ENCODE measurements around the gene AICDA. TPM values are rescaled to one million over a fixed set of nuclear protein-coding genes. Genes with fewer than 3 reads are reported as not detected.

The AICDA gene
- total and polyA plus RNA-seq, 2 experiments from 2014 or later, result 0.31 TPM; not detected in 1

DNA sequence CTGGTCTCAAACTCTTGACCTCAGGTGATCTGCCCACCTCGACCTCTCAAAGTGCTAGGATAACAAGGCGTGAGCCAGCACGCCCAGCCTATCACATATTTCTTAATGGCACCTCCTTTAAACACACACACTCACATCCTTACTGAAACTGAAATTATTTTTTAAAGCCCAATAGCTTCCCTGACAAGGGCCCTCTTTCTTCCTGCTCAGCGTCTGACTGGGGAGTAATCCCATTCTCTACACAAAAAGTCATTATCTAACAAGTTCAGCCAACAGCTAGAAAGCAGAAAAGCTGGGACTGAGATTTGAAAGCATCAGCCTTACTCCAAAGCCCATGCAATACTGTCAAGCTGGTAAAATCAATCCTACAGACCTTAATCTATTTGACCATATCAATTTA, 10.0 kb upstream of the AICDA start:
- H3K79me2 ChIP-seq (replicated peaks; ENCODE audit: insufficient read depth), result no peaks in the 10 kb centered on the region
- 0 out of 2 replicates have a peak, but pooled peaks cover 3% of the 10 kb centered on the region for H3K9me2 ChIP-seq (ENCODE audit: insufficient read depth)
- TF ChIP-seq, protein P1, sequence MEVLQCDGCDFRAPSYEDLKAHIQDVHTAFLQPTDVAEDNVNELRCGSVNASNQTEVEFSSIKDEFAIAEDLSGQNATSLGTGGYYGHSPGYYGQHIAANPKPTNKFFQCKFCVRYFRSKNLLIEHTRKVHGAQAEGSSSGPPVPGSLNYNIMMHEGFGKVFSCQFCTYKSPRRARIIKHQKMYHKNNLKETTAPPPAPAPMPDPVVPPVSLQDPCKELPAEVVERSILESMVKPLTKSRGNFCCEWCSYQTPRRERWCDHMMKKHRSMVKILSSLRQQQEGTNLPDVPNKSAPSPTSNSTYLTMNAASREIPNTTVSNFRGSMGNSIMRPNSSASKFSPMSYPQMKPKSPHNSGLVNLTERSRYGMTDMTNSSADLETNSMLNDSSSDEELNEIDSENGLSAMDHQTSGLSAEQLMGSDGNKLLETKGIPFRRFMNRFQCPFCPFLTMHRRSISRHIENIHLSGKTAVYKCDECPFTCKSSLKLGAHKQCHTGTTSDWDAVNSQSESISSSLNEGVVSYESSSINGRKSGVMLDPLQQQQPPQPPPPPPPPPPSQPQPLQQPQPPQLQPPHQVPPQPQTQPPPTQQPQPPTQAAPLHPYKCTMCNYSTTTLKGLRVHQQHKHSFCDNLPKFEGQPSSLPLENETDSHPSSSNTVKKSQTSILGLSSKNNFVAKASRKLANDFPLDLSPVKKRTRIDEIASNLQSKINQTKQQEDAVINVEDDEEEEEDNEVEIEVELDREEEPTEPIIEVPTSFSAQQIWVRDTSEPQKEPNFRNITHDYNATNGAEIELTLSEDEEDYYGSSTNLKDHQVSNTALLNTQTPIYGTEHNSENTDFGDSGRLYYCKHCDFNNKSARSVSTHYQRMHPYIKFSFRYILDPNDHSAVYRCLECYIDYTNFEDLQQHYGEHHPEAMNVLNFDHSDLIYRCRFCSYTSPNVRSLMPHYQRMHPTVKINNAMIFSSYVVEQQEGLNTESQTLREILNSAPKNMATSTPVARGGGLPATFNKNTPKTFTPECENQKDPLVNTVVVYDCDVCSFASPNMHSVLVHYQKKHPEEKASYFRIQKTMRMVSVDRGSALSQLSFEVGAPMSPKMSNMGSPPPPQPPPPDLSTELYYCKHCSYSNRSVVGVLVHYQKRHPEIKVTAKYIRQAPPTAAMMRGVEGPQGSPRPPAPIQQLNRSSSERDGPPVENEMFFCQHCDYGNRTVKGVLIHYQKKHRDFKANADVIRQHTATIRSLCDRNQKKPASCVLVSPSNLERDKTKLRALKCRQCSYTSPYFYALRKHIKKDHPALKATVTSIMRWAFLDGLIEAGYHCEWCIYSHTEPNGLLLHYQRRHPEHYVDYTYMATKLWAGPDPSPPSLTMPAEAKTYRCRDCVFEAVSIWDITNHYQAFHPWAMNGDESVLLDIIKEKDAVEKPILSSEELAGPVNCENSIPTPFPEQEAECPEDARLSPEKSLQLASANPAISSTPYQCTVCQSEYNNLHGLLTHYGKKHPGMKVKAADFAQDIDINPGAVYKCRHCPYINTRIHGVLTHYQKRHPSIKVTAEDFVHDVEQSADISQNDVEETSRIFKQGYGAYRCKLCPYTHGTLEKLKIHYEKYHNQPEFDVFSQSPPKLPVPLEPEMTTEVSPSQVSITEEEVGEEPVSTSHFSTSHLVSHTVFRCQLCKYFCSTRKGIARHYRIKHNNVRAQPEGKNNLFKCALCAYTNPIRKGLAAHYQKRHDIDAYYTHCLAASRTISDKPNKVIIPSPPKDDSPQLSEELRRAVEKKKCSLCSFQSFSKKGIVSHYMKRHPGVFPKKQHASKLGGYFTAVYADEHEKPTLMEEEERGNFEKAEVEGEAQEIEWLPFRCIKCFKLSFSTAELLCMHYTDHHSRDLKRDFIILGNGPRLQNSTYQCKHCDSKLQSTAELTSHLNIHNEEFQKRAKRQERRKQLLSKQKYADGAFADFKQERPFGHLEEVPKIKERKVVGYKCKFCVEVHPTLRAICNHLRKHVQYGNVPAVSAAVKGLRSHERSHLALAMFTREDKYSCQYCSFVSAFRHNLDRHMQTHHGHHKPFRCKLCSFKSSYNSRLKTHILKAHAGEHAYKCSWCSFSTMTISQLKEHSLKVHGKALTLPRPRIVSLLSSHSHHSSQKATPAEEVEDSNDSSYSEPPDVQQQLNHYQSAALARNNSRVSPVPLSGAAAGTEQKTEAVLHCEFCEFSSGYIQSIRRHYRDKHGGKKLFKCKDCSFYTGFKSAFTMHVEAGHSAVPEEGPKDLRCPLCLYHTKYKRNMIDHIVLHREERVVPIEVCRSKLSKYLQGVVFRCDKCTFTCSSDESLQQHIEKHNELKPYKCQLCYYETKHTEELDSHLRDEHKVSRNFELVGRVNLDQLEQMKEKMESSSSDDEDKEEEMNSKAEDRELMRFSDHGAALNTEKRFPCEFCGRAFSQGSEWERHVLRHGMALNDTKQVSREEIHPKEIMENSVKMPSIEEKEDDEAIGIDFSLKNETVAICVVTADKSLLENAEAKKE (CRISPR knock-in tag; IDR thresholded peaks at IDR 0.05), result no peak
- TF ChIP-seq JUNB (IDR thresholded peaks at IDR 0.05; ENCODE audit: unreplicated experiment) (no peak), ZNF114 (CRISPR knock-in tag; IDR thresholded peaks at IDR 0.05) (no peak), ZNF331 (CRISPR knock-in tag; IDR thresholded peaks at IDR 0.05; ENCODE audit: low read depth) (no peak), POLR2AphosphoS5 (IDR thresholded peaks at IDR 0.05; ENCODE audit: low read depth) (no peak), CREB1 (CRISPR knock-in tag; IDR thresholded peaks at IDR 0.05; ENCODE audit: low read depth) (no peak), EZH2phosphoT487 (IDR thresholded peaks at IDR 0.05; ENCODE audit: unreplicated experiment) (no peak), EZH2 (IDR thresholded peaks at IDR 0.05; ENCODE audit: low read depth, unreplicated experiment) (no peak), STAT1 (IDR thresholded peaks at IDR 0.05; ENCODE audit: unreplicated experiment) (no peak), NANOG (IDR thresholded peaks at IDR 0.05; ENCODE audit: borderline replicate concordance) (no peak)
- TF ChIP-seq, protein P2, sequence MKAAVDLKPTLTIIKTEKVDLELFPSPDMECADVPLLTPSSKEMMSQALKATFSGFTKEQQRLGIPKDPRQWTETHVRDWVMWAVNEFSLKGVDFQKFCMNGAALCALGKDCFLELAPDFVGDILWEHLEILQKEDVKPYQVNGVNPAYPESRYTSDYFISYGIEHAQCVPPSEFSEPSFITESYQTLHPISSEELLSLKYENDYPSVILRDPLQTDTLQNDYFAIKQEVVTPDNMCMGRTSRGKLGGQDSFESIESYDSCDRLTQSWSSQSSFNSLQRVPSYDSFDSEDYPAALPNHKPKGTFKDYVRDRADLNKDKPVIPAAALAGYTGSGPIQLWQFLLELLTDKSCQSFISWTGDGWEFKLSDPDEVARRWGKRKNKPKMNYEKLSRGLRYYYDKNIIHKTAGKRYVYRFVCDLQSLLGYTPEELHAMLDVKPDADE (IDR thresholded peaks at IDR 0.05), result no peak
- TF ChIP-seq, protein P3, sequence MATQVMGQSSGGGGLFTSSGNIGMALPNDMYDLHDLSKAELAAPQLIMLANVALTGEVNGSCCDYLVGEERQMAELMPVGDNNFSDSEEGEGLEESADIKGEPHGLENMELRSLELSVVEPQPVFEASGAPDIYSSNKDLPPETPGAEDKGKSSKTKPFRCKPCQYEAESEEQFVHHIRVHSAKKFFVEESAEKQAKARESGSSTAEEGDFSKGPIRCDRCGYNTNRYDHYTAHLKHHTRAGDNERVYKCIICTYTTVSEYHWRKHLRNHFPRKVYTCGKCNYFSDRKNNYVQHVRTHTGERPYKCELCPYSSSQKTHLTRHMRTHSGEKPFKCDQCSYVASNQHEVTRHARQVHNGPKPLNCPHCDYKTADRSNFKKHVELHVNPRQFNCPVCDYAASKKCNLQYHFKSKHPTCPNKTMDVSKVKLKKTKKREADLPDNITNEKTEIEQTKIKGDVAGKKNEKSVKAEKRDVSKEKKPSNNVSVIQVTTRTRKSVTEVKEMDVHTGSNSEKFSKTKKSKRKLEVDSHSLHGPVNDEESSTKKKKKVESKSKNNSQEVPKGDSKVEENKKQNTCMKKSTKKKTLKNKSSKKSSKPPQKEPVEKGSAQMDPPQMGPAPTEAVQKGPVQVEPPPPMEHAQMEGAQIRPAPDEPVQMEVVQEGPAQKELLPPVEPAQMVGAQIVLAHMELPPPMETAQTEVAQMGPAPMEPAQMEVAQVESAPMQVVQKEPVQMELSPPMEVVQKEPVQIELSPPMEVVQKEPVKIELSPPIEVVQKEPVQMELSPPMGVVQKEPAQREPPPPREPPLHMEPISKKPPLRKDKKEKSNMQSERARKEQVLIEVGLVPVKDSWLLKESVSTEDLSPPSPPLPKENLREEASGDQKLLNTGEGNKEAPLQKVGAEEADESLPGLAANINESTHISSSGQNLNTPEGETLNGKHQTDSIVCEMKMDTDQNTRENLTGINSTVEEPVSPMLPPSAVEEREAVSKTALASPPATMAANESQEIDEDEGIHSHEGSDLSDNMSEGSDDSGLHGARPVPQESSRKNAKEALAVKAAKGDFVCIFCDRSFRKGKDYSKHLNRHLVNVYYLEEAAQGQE (IDR thresholded peaks at IDR 0.05; ENCODE audit: unreplicated experiment), result no peak
- TF ChIP-seq, protein P4, sequence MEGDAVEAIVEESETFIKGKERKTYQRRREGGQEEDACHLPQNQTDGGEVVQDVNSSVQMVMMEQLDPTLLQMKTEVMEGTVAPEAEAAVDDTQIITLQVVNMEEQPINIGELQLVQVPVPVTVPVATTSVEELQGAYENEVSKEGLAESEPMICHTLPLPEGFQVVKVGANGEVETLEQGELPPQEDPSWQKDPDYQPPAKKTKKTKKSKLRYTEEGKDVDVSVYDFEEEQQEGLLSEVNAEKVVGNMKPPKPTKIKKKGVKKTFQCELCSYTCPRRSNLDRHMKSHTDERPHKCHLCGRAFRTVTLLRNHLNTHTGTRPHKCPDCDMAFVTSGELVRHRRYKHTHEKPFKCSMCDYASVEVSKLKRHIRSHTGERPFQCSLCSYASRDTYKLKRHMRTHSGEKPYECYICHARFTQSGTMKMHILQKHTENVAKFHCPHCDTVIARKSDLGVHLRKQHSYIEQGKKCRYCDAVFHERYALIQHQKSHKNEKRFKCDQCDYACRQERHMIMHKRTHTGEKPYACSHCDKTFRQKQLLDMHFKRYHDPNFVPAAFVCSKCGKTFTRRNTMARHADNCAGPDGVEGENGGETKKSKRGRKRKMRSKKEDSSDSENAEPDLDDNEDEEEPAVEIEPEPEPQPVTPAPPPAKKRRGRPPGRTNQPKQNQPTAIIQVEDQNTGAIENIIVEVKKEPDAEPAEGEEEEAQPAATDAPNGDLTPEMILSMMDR (conservative IDR thresholded peaks at IDR 0.05; ENCODE audit: low read depth in 2 of 2), result no peak
- peaks cover 1% of the 10 kb centered on the region for H3K27me3 Mint-ChIP-seq (ENCODE audit: insufficient read depth, low read depth, poor library complexity)
- no peak for ATAC-seq
- no peaks in the 10 kb centered on the region for H4K20me1 ChIP-seq (replicated peaks; ENCODE audit: insufficient read depth)
- no peaks in the 10 kb centered on the region for H3K27me3 ChIP-seq (ENCODE audit: insufficient read depth)
- no peak overlapping the region for H3K4me3 ChIP-seq
- H3K36me3 ChIP-seq (ENCODE audit: insufficient read depth), result no peaks in the 10 kb centered on the region
- H3K27ac Mint-ChIP-seq, result no peak overlapping the region; the same call in 1 of the 2 replicates
- no peaks in the 10 kb centered on the region for H3F3A ChIP-seq (replicated peaks; ENCODE audit: low read depth)
- H3K4me3 Mint-ChIP-seq, result no peak overlapping the region
- H3K4me1 ChIP-seq (ENCODE audit: insufficient read depth), result 0 out of 2 replicates have a peak, but pooled peaks cover 2% of the 10 kb centered on the region
- peak overlapping the region; percentile 69; the same call in 1 of the 2 replicates for H2AFZ ChIP-seq
- H3K27ac ChIP-seq (ENCODE audit: low read depth), result no peak overlapping the region
- no peak overlapping the region for H3K4me2 ChIP-seq
- H3K4me1 Mint-ChIP-seq, result peaks cover under 1% of the 10 kb centered on the region; the same call in 1 of the 3 replicates
- peaks cover 23% of the 10 kb centered on the region for H3K36me3 Mint-ChIP-seq (ENCODE audit: low read depth)
- peaks cover 39% of the 10 kb centered on the region for H3K9me3 Mint-ChIP-seq
- DNase-seq (ENCODE audit: low spot score), result no peak

Measured in GM23338 (cell line).